ENCODE data around the gene GCNT1. TPM values are rescaled to one million over a fixed set of nuclear protein-coding genes. Genes with fewer than 3 reads are reported as not detected.

The GCNT1 gene
- total RNA-seq, 2 donors from 2014 or later: 70.6 to 76.1 TPM

GRCh38 chr9:76510446-76510845 is 51.5 kb downstream of the GCNT1 start:
- no peaks in the 10 kb centered on the region for H3K27me3 ChIP-seq (ENCODE audit: control insufficient read depth, insufficient read depth, low read length, poor library complexity, severe bottlenecking)
- H3K27ac ChIP-seq (ENCODE audit: low read depth, low read length): no peak overlapping the region
- Mint-ChIP-seq H3K4me3 (no peak overlapping the region), H3K27ac (no peak overlapping the region), H3K27me3 (ENCODE audit: insufficient read depth) (no peaks in the 10 kb centered on the region), H3K36me3 (ENCODE audit: low read depth) (peaks cover 2% of the 10 kb centered on the region), H3K9me3 (peaks cover 13% of the 10 kb centered on the region), H3K4me1 (no peaks in the 10 kb centered on the region)
- H3K36me3 ChIP-seq (ENCODE audit: control insufficient read depth, insufficient read depth, low read length): peaks cover 15% of the 10 kb centered on the region
- no peak for TF ChIP-seq CTCF (conservative IDR thresholded peaks at IDR 0.05)
- H3K9ac ChIP-seq (ENCODE audit: extremely low read depth, low read length, poor library complexity, severe bottlenecking): no peak overlapping the region
- H3K9me3 ChIP-seq (ENCODE audit: control insufficient read depth, low read length): peaks cover 7% of the 10 kb centered on the region
- H3K4me3 ChIP-seq (ENCODE audit: low read length): no peak overlapping the region
- 98 to 100% methylated on average over 1 to 2 of the region's 2 CpGs for WGBS, 2 experiments (ENCODE audit: insufficient coverage in 1 of 2, insufficient read length in 1 of 2)
- DNase-seq: no peak
- H3K4me1 ChIP-seq (ENCODE audit: control insufficient read depth, insufficient read depth, low read length): no peaks in the 10 kb centered on the region

- no peak overlapping the region for H3K4me3 Mint-ChIP-seq
- no peak overlapping the region for H3K27ac Mint-ChIP-seq
- peaks cover 2% of the 10 kb centered on the region for H3K36me3 Mint-ChIP-seq (ENCODE audit: low read depth)
- no peak for TF ChIP-seq CTCF (conservative IDR thresholded peaks at IDR 0.05)
- H3K27me3 Mint-ChIP-seq (ENCODE audit: insufficient read depth): no peaks in the 10 kb centered on the region
- 94% methylated on average over 1 of the region's 1 CpG; no CpG with 5 or more reads in 1 of the 2 experiments for WGBS, 2 experiments (ENCODE audit: insufficient coverage in 1 of 2, insufficient read length in 1 of 2)
- no peak overlapping the region for H3K4me3 ChIP-seq (ENCODE audit: low read length)
- no peak overlapping the region for H3K9ac ChIP-seq (ENCODE audit: extremely low read depth, low read length, poor library complexity, severe bottlenecking)
- H3K27ac ChIP-seq (ENCODE audit: low read depth, low read length): no peak overlapping the region
- H3K36me3 ChIP-seq (ENCODE audit: control insufficient read depth, insufficient read depth, low read length): no peaks in the 10 kb centered on the region
- peaks cover 10% of the 10 kb centered on the region for H3K4me1 Mint-ChIP-seq
- H3K27me3 ChIP-seq (ENCODE audit: control insufficient read depth, insufficient read depth, low read length, poor library complexity, severe bottlenecking): no peaks in the 10 kb centered on the region
- H3K9me3 Mint-ChIP-seq: peaks cover 13% of the 10 kb centered on the region
- peaks cover 7% of the 10 kb centered on the region for H3K9me3 ChIP-seq (ENCODE audit: control insufficient read depth, low read length)
- H3K4me1 ChIP-seq (ENCODE audit: control insufficient read depth, insufficient read depth, low read length): peaks cover 5% of the 10 kb centered on the region
- DNase-seq: no peak
Observed at GRCh38 chr9:76512826-76513225, 53.8 kb downstream of the GCNT1 start.

- H3K4me1 Mint-ChIP-seq: peaks cover 10% of the 10 kb centered on the region
- 92 to 93% methylated on average over 6 of the region's 6 CpGs for WGBS, 2 experiments (ENCODE audit: insufficient coverage in 1 of 2, insufficient read length in 1 of 2)
- no peak for TF ChIP-seq CTCF (conservative IDR thresholded peaks at IDR 0.05)
Observed at GRCh38 chr9:76516350-76516749, 57.4 kb downstream of the GCNT1 start.

More at GRCh38 chr9:76516350-76516749, 57.4 kb downstream of the GCNT1 start:
- Histone ChIP-seq H3K27ac (ENCODE audit: low read depth, low read length) (no peak overlapping the region), H3K9me3 (ENCODE audit: control insufficient read depth, low read length) (peaks cover 7% of the 10 kb centered on the region), H3K9ac (ENCODE audit: extremely low read depth, low read length, poor library complexity, severe bottlenecking) (no peak overlapping the region), H3K36me3 (ENCODE audit: control insufficient read depth, insufficient read depth, low read length) (no peaks in the 10 kb centered on the region), H3K4me3 (ENCODE audit: low read length) (no peak overlapping the region), H3K4me1 (ENCODE audit: control insufficient read depth, insufficient read depth, low read length) (peaks cover 5% of the 10 kb centered on the region), H3K27me3 (ENCODE audit: control insufficient read depth, insufficient read depth, low read length, poor library complexity, severe bottlenecking) (no peaks in the 10 kb centered on the region)
- no peak for DNase-seq
- Mint-ChIP-seq H3K9me3 (peaks cover 13% of the 10 kb centered on the region), H3K27ac (no peak overlapping the region), H3K27me3 (ENCODE audit: insufficient read depth) (no peaks in the 10 kb centered on the region), H3K36me3 (ENCODE audit: low read depth) (peaks cover 2% of the 10 kb centered on the region), H3K4me3 (no peak overlapping the region)
